ENCODE data around the gene SLC2A2. TPM values are rescaled to one million over a fixed set of nuclear protein-coding genes. Genes with fewer than 3 reads are reported as not detected.

The SLC2A2 gene
- total RNA-seq, 4 donors from 2014 or later = not detected

DNA sequence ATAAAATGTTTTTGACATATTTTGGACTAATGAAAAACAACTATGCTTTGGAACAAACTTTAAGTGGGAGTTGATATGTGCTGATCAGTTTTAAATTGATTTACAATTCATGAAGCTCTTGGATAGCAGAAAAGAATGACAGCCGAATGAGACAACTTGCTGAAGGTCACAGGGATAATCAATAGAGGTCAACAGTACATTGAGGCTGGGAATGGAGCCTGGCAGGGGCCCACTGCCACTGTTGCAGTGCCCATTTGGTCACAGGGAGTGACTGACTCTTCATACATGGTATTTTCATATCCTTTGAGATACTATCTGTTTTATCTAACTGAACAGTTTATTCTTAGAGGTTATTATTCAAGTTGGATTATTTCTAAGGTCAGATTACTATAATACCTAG lies 59.4 kb downstream of the SLC2A2 start:
- H3K27ac ChIP-seq = no peak overlapping the region
- DNase-seq = no peak
- H3K4me3 ChIP-seq (replicated peaks in 1 of 3) = no peak overlapping the region
- TF ChIP-seq, protein P1, sequence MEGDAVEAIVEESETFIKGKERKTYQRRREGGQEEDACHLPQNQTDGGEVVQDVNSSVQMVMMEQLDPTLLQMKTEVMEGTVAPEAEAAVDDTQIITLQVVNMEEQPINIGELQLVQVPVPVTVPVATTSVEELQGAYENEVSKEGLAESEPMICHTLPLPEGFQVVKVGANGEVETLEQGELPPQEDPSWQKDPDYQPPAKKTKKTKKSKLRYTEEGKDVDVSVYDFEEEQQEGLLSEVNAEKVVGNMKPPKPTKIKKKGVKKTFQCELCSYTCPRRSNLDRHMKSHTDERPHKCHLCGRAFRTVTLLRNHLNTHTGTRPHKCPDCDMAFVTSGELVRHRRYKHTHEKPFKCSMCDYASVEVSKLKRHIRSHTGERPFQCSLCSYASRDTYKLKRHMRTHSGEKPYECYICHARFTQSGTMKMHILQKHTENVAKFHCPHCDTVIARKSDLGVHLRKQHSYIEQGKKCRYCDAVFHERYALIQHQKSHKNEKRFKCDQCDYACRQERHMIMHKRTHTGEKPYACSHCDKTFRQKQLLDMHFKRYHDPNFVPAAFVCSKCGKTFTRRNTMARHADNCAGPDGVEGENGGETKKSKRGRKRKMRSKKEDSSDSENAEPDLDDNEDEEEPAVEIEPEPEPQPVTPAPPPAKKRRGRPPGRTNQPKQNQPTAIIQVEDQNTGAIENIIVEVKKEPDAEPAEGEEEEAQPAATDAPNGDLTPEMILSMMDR (IDR thresholded peaks at IDR 0.05) = no peak
- no peak for TF ChIP-seq POLR2A (IDR thresholded peaks at IDR 0.05)
- no peaks in the 10 kb centered on the region for H3K36me3 ChIP-seq
- intact Hi-C loops (cut with DNase I) = no loop called here
- 87 to 91% methylated on average over 1 of the region's 1 CpG for WGBS, 2 donors
- H3K9me3 ChIP-seq = no peaks in the 10 kb centered on the region
- H3K27me3 ChIP-seq = no peaks in the 10 kb centered on the region
- no peaks in the 10 kb centered on the region for H3K4me1 ChIP-seq

DNA sequence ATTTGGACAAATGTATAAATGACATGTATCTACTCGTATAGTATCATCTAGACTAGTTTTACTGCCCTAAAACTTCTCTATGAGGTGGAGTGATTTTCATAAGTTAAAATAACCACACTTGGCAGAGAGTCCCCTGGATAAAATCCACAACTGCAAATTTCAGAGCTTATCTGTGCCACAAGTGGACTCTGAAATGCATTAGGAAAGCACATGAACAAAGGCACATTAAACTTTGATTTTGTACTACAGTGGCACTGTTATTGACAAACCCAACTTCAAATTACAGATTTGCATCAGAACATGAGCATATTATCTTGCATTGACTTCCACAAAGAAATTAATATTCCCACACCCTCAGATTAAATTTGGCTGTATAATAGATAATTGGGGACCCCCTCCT lies 60.0 kb downstream of the SLC2A2 start:
- intact Hi-C loops (cut with DNase I) = no loop called here
- 83% methylated on average over 1 of the region's 1 CpG for WGBS, 2 donors

DNA sequence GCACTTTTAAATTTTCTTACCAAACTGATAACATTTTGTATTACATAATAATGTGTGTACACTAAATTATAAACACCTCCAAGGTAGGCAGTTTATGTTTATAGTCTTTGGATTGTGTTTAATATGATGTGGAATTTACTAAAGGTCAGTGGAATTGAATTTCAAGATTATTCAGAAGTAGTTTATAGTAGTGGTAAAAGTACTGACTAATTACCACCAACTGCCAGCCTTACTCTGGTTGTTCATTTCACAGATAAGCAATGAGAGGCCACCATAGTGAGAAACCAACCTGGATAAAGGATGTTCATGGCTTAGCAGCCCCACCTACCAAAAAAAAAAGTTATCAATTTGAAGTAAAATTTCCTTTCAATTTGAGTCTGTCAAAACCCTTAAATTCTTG lies 64.1 kb downstream of the SLC2A2 start:
- Histone ChIP-seq H3K9me3 (no peaks in the 10 kb centered on the region), H3K36me3 (no peaks in the 10 kb centered on the region), H3K4me3 (replicated peaks in 1 of 3) (no peak overlapping the region), H3K4me1 (no peaks in the 10 kb centered on the region), H3K27me3 (no peaks in the 10 kb centered on the region), H3K27ac (no peak overlapping the region)
- intact Hi-C loops (cut with DNase I) = no loop called here
- no peak for DNase-seq
- TF ChIP-seq POLR2A (IDR thresholded peaks at IDR 0.05) = no peak
- TF ChIP-seq, protein P1 (IDR thresholded peaks at IDR 0.05) = no peak

More for the DNA sequence above, 60.0 kb downstream of the SLC2A2 start:
- Histone ChIP-seq H3K4me1 (no peaks in the 10 kb centered on the region), H3K27ac (no peak overlapping the region), H3K4me3 (replicated peaks in 1 of 3) (no peak overlapping the region), H3K27me3 (no peaks in the 10 kb centered on the region), H3K9me3 (no peaks in the 10 kb centered on the region), H3K36me3 (no peaks in the 10 kb centered on the region)
- no peak for DNase-seq
- TF ChIP-seq POLR2A (IDR thresholded peaks at IDR 0.05) = no peak
- TF ChIP-seq, protein P1 (IDR thresholded peaks at IDR 0.05) = no peak

DNA sequence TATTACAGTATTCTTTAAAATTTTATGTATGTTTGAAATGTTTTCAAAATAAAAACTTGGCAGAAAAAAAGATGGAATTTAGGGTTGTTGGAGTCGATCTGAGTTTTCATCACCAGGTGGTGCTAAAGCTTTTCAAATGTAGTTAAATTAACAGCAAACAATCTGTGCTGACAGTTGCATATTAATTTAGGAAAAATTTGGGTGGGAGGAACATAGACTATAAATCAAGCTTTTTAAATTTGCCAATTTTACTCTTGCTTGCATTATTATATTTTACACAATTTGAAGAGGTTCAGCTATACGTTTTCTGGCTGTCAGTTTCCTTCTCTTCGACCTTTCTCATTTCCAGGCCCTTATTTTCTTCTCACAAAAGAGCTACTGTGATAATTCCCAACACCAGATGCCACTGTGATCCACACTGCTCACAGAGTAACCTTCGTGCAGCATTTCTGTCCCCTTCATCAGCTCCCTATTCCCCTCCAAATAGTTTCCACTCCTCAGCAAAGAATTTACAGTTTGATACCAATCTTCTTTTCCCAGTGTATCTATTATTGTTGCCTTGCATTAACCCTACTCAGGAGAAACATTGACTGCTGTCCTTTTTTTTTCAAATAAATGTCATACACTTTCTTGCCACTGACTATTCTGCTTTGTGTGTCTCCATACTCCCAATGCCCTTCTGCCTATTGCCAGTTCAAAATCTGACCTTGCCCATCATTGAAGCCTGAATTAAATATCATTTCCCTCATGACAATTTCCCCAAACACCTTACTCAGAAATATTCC lies 64.7 kb downstream of the SLC2A2 start:
- Histone ChIP-seq H3K9me3 (no peaks in the 10 kb centered on the region), H3K36me3 (no peaks in the 10 kb centered on the region), H3K27me3 (no peaks in the 10 kb centered on the region)

DNA sequence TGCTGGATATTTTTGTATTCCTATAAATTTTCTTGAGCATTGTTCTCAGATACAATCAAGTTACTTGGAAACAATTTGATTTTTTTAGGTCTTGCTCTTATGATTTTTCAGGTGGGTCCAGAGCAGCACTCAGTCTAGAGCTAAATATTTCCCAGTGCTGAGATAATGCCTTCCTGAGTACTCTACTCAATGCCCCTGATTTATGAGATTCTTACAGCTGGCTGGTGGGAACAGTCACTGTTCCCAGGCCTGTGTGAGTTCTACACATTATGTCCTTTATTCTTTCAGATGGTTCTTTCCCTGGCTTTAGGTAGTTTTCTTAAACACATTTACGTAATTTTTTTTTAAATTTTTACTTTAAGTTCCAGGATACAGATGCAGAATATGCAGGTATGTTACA lies 67.1 kb downstream of the SLC2A2 start:
- H3K4me3 ChIP-seq (replicated peaks in 1 of 3) = no peak overlapping the region
- TF ChIP-seq, protein P1 (IDR thresholded peaks at IDR 0.05) = no peak
- no peak for TF ChIP-seq POLR2A (IDR thresholded peaks at IDR 0.05)
- no peaks in the 10 kb centered on the region for H3K27me3 ChIP-seq
- H3K9me3 ChIP-seq = no peaks in the 10 kb centered on the region
- H3K4me1 ChIP-seq = no peaks in the 10 kb centered on the region
- 91 to 96% methylated on average over 1 of the region's 1 CpG for WGBS, 2 donors
- no peak overlapping the region for H3K27ac ChIP-seq
- H3K36me3 ChIP-seq = no peaks in the 10 kb centered on the region
- intact Hi-C loops (cut with DNase I) = loop anchor here (10.0 kb wide), 1 partner anchor 605 kb away; no protein-coding TSS in a partner anchor
- no peak for DNase-seq

More for the DNA sequence above, 64.7 kb downstream of the SLC2A2 start:
- H3K4me1 ChIP-seq = no peaks in the 10 kb centered on the region
- no peak for DNase-seq
- no peak overlapping the region for H3K4me3 ChIP-seq (replicated peaks in 1 of 3)
- H3K27ac ChIP-seq = no peak overlapping the region
- WGBS, 2 donors = 43 to 47% methylated on average over 4 of the region's 4 CpGs
- TF ChIP-seq, protein P1 (IDR thresholded peaks at IDR 0.05) = peak in 4 of 6 experiments; percentile 31 to 58 (median 52)
- no peak for TF ChIP-seq POLR2A (IDR thresholded peaks at IDR 0.05)
- intact Hi-C loops (cut with DNase I) = no loop called here
